ENCODE measurements around the gene MCCC2.

Gene MCCC2

GRCh38 chr5:71620630-71621029, 33.5 kb downstream of the MCCC2 start:
- TF ChIP-seq RAD21 (IDR thresholded peaks at IDR 0.05; ENCODE audit: low read depth) (no peak), CEBPB (IDR thresholded peaks at IDR 0.05) (no peak), YY1 (IDR thresholded peaks at IDR 0.05; ENCODE audit: low read depth) (no peak), TEAD4 (IDR thresholded peaks at IDR 0.05) (no peak), FOXM1 (IDR thresholded peaks at IDR 0.05; ENCODE audit: borderline replicate concordance, low read depth) (no peak), ZBTB7A (IDR thresholded peaks at IDR 0.05; ENCODE audit: low read depth) (no peak), TCF12 (IDR thresholded peaks at IDR 0.05; ENCODE audit: low read depth) (no peak), TAF1 (IDR thresholded peaks at IDR 0.05; ENCODE audit: low read depth) (no peak), MAX (IDR thresholded peaks at IDR 0.05) (no peak), EP300 (IDR thresholded peaks at IDR 0.05; ENCODE audit: borderline replicate concordance) (no peak), NFIC (IDR thresholded peaks at IDR 0.05) (no peak), USF1 (IDR thresholded peaks at IDR 0.05) (no peak), REST (IDR thresholded peaks at IDR 0.05; ENCODE audit: low read depth) (no peak), EGR1 (IDR thresholded peaks at IDR 0.05) (no peak), CREB1 (IDR thresholded peaks at IDR 0.05; ENCODE audit: low read depth) (no peak)

- TF ChIP-seq EP300 (IDR thresholded peaks at IDR 0.05; ENCODE audit: borderline replicate concordance) (no peak), CREB1 (IDR thresholded peaks at IDR 0.05; ENCODE audit: low read depth) (no peak), TAF1 (IDR thresholded peaks at IDR 0.05; ENCODE audit: low read depth) (no peak), MAX (IDR thresholded peaks at IDR 0.05) (no peak), TEAD4 (IDR thresholded peaks at IDR 0.05) (no peak), USF1 (IDR thresholded peaks at IDR 0.05) (no peak)
Observed at GRCh38 chr5:71621268-71621667, 34.1 kb downstream of the MCCC2 start.

- no peak for TF ChIP-seq REST (IDR thresholded peaks at IDR 0.05; ENCODE audit: low read depth)
- TF ChIP-seq CREB1 (IDR thresholded peaks at IDR 0.05; ENCODE audit: low read depth), result no peak
- TF ChIP-seq EP300 (IDR thresholded peaks at IDR 0.05; ENCODE audit: borderline replicate concordance), result no peak
- no peak for TF ChIP-seq RAD21 (IDR thresholded peaks at IDR 0.05; ENCODE audit: low read depth)
- no peak for TF ChIP-seq ZBTB7A (IDR thresholded peaks at IDR 0.05; ENCODE audit: low read depth)
- no peak for TF ChIP-seq TEAD4 (IDR thresholded peaks at IDR 0.05)
- no peak for TF ChIP-seq FOXM1 (IDR thresholded peaks at IDR 0.05; ENCODE audit: borderline replicate concordance, low read depth)
- no peak for TF ChIP-seq YY1 (IDR thresholded peaks at IDR 0.05; ENCODE audit: low read depth)
- TF ChIP-seq TCF12 (IDR thresholded peaks at IDR 0.05; ENCODE audit: low read depth), result no peak
- no peak for TF ChIP-seq TAF1 (IDR thresholded peaks at IDR 0.05; ENCODE audit: low read depth)
- no peak for TF ChIP-seq CEBPB (IDR thresholded peaks at IDR 0.05)
- no peak for TF ChIP-seq NFIC (IDR thresholded peaks at IDR 0.05)
- no peak for TF ChIP-seq MAX (IDR thresholded peaks at IDR 0.05)
- TF ChIP-seq EGR1 (IDR thresholded peaks at IDR 0.05), result no peak
- TF ChIP-seq USF1 (IDR thresholded peaks at IDR 0.05), result no peak
Observed at GRCh38 chr5:71621741-71622140, 34.6 kb downstream of the MCCC2 start.

- TF ChIP-seq USF1 (IDR thresholded peaks at IDR 0.05) (no peak), EP300 (IDR thresholded peaks at IDR 0.05; ENCODE audit: borderline replicate concordance) (no peak), TAF1 (IDR thresholded peaks at IDR 0.05; ENCODE audit: low read depth) (no peak), NFIC (IDR thresholded peaks at IDR 0.05) (no peak), TEAD4 (IDR thresholded peaks at IDR 0.05) (no peak), YY1 (IDR thresholded peaks at IDR 0.05; ENCODE audit: low read depth) (no peak), REST (IDR thresholded peaks at IDR 0.05; ENCODE audit: low read depth) (no peak), EGR1 (IDR thresholded peaks at IDR 0.05) (no peak), TCF12 (IDR thresholded peaks at IDR 0.05; ENCODE audit: low read depth) (no peak), FOXM1 (IDR thresholded peaks at IDR 0.05; ENCODE audit: borderline replicate concordance, low read depth) (no peak), MAX (IDR thresholded peaks at IDR 0.05) (no peak), CEBPB (IDR thresholded peaks at IDR 0.05) (no peak), RAD21 (IDR thresholded peaks at IDR 0.05; ENCODE audit: low read depth) (no peak), CREB1 (IDR thresholded peaks at IDR 0.05; ENCODE audit: low read depth) (no peak), ZBTB7A (IDR thresholded peaks at IDR 0.05; ENCODE audit: low read depth) (no peak)
Observed at GRCh38 chr5:71623221-71623794, 36.2 kb downstream of the MCCC2 start.
